ENCODE measurements around the gene PCDHGB7. TPM values are rescaled to one million over a fixed set of nuclear protein-coding genes. Genes with fewer than 3 reads are reported as not detected.
"Not testable (repeated sequence)": the region's sequence is repeated elsewhere in the genome, so short reads cannot be mapped to it uniquely, and the experiment has no call there.

PCDHGB7 gene
- polyA plus RNA-seq, 6 donors from 2014 or later: not detected

GRCh38 chr5:141421489-141421855 lies 4.0 kb downstream of the PCDHGB7 start:
- Mint-ChIP-seq H3K4me3 (peak overlapping the region; percentile 26 to 89 (median 74)), H3K4me1 (peaks cover 0 to 19% (median 0%) of the 10 kb centered on the region in 3 donors), H3K27me3 (peaks cover 58 to 83% (median 63%) of the 10 kb centered on the region in 3 donors), H3K36me3 (peaks cover 26 to 41% of the 10 kb centered on the region in 2 donors), H3K27ac (peak overlapping the region in 5 of 6 donors; percentile 13 to 94 (median 83)), H3K9me3 (peaks cover 13 to 67% (median 40%) of the 10 kb centered on the region in 7 donors)
- ATAC-seq (ENCODE audit: low read depth in 2 of 2) (no peak), DNase-seq (no peak)

- Mint-ChIP-seq H3K4me3 (peak overlapping the region in 2 of 8 donors; percentile 26 to 39), H3K36me3 (peaks cover 25 to 38% of the 10 kb centered on the region in 2 donors), H3K27me3 (peaks cover 57 to 87% (median 58%) of the 10 kb centered on the region in 3 donors), H3K27ac (no peak overlapping the region), H3K9me3 (peaks cover 13 to 67% (median 41%) of the 10 kb centered on the region in 7 donors), H3K4me1 (peaks cover 0 to 14% (median 0%) of the 10 kb centered on the region in 3 donors)
- DNase-seq (no peak), ATAC-seq (ENCODE audit: low read depth in 2 of 2) (no peak)
Observed at GRCh38 chr5:141422742-141423291, 5.3 kb downstream of the PCDHGB7 start.

GRCh38 chr5:141427783-141428426 lies 10.4 kb downstream of the PCDHGB7 start:
- DNase-seq (no peak), ATAC-seq (ENCODE audit: low read depth in 2 of 2) (no peak)
- H3K36me3 Mint-ChIP-seq: peaks cover 16 to 44% of the 10 kb centered on the region in 2 donors
- peaks cover 16 to 59% (median 38%) of the 10 kb centered on the region in 7 donors for H3K9me3 Mint-ChIP-seq
- no peak overlapping the region for H3K27ac Mint-ChIP-seq
- H3K27me3 Mint-ChIP-seq: peaks cover 50 to 85% (median 63%) of the 10 kb centered on the region in 3 donors
- peaks cover 13 to 18% (median 13%) of the 10 kb centered on the region in 3 donors for H3K4me1 Mint-ChIP-seq
- peak overlapping the region in 1 of 8 donors; percentile 30 for H3K4me3 Mint-ChIP-seq

GRCh38 chr5:141430332-141431113 lies 13.0 kb downstream of the PCDHGB7 start, which contains the start of gene PCDHGA12:
Gene PCDHGA12 (plus strand): TSS chr5:141430507. CDS start chr5:141430760, 253 bp downstream.
- H3K9me3 Mint-ChIP-seq: peaks cover 12 to 65% (median 39%) of the 10 kb centered on the region in 7 donors
- peak; percentile 50 to 73 for ATAC-seq (ENCODE audit: low read depth in 2 of 2)
- no peak for DNase-seq

GRCh38 chr5:141431286-141431685 lies 13.8 kb downstream of the PCDHGB7 start:
- peaks cover 58 to 70% (median 67%) of the 10 kb centered on the region in 3 donors for H3K27me3 Mint-ChIP-seq
- H3K27ac Mint-ChIP-seq: peak overlapping the region; percentile 35 to 90 (median 58)
- H3K36me3 Mint-ChIP-seq: peaks cover 16 to 51% of the 10 kb centered on the region in 2 donors
- ATAC-seq (ENCODE audit: low read depth in 2 of 2) (peak in 1 of 2 donors; percentile 55), DNase-seq (no peak)
- H3K4me1 Mint-ChIP-seq: peaks cover 13 to 20% (median 13%) of the 10 kb centered on the region in 3 donors
- peaks cover 12 to 65% (median 42%) of the 10 kb centered on the region in 7 donors for H3K9me3 Mint-ChIP-seq
- peak overlapping the region in 7 of 8 donors; percentile 70 to 88 (median 80) for H3K4me3 Mint-ChIP-seq

More at GRCh38 chr5:141430332-141431113, 13.0 kb downstream of the PCDHGB7 start, which contains the start of gene PCDHGA12:
- Mint-ChIP-seq H3K4me3 (peak within 1 kb of the TSS; percentile 70 to 88 (median 80)), H3K4me1 (peaks cover 13 to 20% (median 13%) of the 10 kb centered on the region in 3 donors), H3K27ac (peak within 1 kb of the TSS in 5 of 6 donors; percentile 35 to 90 (median 87)), H3K36me3 (peaks cover 16 to 51% of the 10 kb centered on the region in 2 donors), H3K27me3 (peaks cover 62 to 75% (median 64%) of the 10 kb centered on the region in 3 donors)

- peaks cover 13 to 20% (median 13%) of the 10 kb centered on the region in 3 donors for H3K4me1 Mint-ChIP-seq
- not testable (repeated sequence) for DNase-seq; ATAC-seq (ENCODE audit: low read depth in 2 of 2)
- peaks cover 16 to 51% of the 10 kb centered on the region in 2 donors for H3K36me3 Mint-ChIP-seq
- peak overlapping the region in 3 of 6 donors; percentile 49 to 90 (median 89) for H3K27ac Mint-ChIP-seq
- H3K27me3 Mint-ChIP-seq: peaks cover 53 to 68% (median 67%) of the 10 kb centered on the region in 3 donors
- peak overlapping the region in 5 of 8 donors; percentile 42 to 88 (median 77) for H3K4me3 Mint-ChIP-seq
- peaks cover 12 to 61% (median 38%) of the 10 kb centered on the region in 7 donors for H3K9me3 Mint-ChIP-seq
Observed at GRCh38 chr5:141432308-141432707, 14.8 kb downstream of the PCDHGB7 start.

- not testable (repeated sequence) for DNase-seq; ATAC-seq (ENCODE audit: low read depth in 2 of 2)
- H3K36me3 Mint-ChIP-seq: peaks cover 16 to 51% of the 10 kb centered on the region in 2 donors
- H3K27ac Mint-ChIP-seq: peak overlapping the region in 2 of 6 donors; percentile 49 to 86
- H3K4me3 Mint-ChIP-seq: peak overlapping the region in 1 of 8 donors; percentile 20
- peaks cover 53 to 67% (median 64%) of the 10 kb centered on the region in 3 donors for H3K27me3 Mint-ChIP-seq
- peaks cover 12 to 60% (median 38%) of the 10 kb centered on the region in 7 donors for H3K9me3 Mint-ChIP-seq
- peaks cover 13 to 20% (median 13%) of the 10 kb centered on the region in 3 donors for H3K4me1 Mint-ChIP-seq
Observed at GRCh38 chr5:141432726-141433125, 15.2 kb downstream of the PCDHGB7 start.

DNA sequence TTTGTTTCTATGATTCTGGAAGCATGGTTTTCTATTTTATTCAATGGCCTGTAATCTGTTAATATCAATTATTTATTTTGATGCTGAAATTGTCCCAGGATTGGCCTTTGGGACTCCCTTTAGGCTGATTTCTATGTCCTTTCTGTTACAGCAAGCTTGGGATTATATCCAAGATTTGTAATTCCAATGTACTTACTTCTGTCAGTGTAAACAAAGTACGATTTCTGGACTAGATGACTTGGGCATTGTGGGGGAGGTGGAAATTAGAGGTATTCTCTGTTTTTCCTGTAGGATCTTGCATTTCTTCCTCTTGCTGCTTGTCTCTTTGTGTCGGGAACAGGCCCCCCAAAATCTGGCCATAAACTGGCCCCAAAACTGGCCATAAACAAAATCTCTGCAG lies 16.5 kb downstream of the PCDHGB7 start:
- peaks cover 12 to 43% of the 10 kb centered on the region in 2 donors for H3K36me3 Mint-ChIP-seq
- ATAC-seq (ENCODE audit: low read depth in 2 of 2) (no peak), DNase-seq (no peak)
- H3K4me3 Mint-ChIP-seq: no peak overlapping the region
- peaks cover 13 to 20% (median 13%) of the 10 kb centered on the region in 3 donors for H3K4me1 Mint-ChIP-seq
- no peak overlapping the region for H3K27ac Mint-ChIP-seq
- H3K9me3 Mint-ChIP-seq: peaks cover 8 to 50% (median 33%) of the 10 kb centered on the region in 7 donors
- H3K27me3 Mint-ChIP-seq: peaks cover 45 to 57% (median 54%) of the 10 kb centered on the region in 3 donors

DNA sequence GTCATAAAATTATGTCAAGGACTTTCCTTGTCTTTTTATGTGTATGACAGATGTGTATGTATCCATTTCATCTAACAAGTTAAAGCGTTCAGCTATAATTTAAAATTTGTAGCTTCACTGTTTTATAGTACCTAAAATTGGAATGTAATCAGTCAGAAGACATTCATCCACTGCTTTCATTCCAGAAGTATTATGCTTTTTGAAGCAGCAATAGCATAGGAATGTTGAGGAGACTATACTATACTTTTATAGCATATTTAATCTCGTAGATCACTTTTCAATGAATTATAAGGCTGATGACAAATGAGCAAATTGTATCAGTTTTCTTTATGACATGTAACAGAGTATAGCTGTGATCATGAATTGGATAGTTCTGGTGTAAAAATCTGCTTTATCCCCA lies 19.7 kb downstream of the PCDHGB7 start:
- peaks cover 31 to 61% (median 40%) of the 10 kb centered on the region in 3 donors for H3K27me3 Mint-ChIP-seq
- peaks cover 4 to 33% (median 21%) of the 10 kb centered on the region in 7 donors for H3K9me3 Mint-ChIP-seq
- peaks cover 0 to 27% of the 10 kb centered on the region in 2 donors for H3K36me3 Mint-ChIP-seq
- ATAC-seq (ENCODE audit: low read depth in 2 of 2) (no peak), DNase-seq (no peak)
- H3K27ac Mint-ChIP-seq: no peak overlapping the region
- peaks cover 0 to 2% (median 0%) of the 10 kb centered on the region in 3 donors for H3K4me1 Mint-ChIP-seq
- no peak overlapping the region for H3K4me3 Mint-ChIP-seq

- Mint-ChIP-seq H3K27ac (no peak overlapping the region), H3K4me1 (no peaks in the 10 kb centered on the region), H3K4me3 (no peak overlapping the region), H3K9me3 (peaks cover 5 to 20% (median 8%) of the 10 kb centered on the region in 7 donors), H3K27me3 (peaks cover 22 to 48% (median 23%) of the 10 kb centered on the region in 3 donors), H3K36me3 (peaks cover 0 to 14% of the 10 kb centered on the region in 2 donors)
- no peak for DNase-seq
- no peak for ATAC-seq (ENCODE audit: low read depth in 2 of 2)
Observed at GRCh38 chr5:141439411-141440141, 22.1 kb downstream of the PCDHGB7 start.

GRCh38 chr5:141440341-141440740 lies 22.9 kb downstream of the PCDHGB7 start:
- Mint-ChIP-seq H3K4me3 (peak overlapping the region in 1 of 8 donors; percentile 15), H3K27me3 (peaks cover 19 to 54% (median 21%) of the 10 kb centered on the region in 3 donors), H3K9me3 (peaks cover 5 to 17% (median 8%) of the 10 kb centered on the region in 7 donors), H3K36me3 (peaks cover 0 to 8% of the 10 kb centered on the region in 2 donors), H3K27ac (peak overlapping the region in 1 of 6 donors; percentile 33), H3K4me1 (no peaks in the 10 kb centered on the region)
- no peak for DNase-seq
- ATAC-seq (ENCODE audit: low read depth in 2 of 2): no peak

- H3K4me1 Mint-ChIP-seq: no peaks in the 10 kb centered on the region
- peaks cover 5 to 14% (median 8%) of the 10 kb centered on the region in 7 donors for H3K9me3 Mint-ChIP-seq
- H3K4me3 Mint-ChIP-seq: no peak overlapping the region
- no peak overlapping the region for H3K27ac Mint-ChIP-seq
- peaks cover 22 to 58% (median 24%) of the 10 kb centered on the region in 3 donors for H3K27me3 Mint-ChIP-seq
- H3K36me3 Mint-ChIP-seq: peaks cover 0 to 8% of the 10 kb centered on the region in 2 donors
- ATAC-seq (ENCODE audit: low read depth in 2 of 2): no peak
- no peak for DNase-seq
Observed at GRCh38 chr5:141441571-141442170, 24.2 kb downstream of the PCDHGB7 start.
